ENCODE results near the gene SUCO. TPM values are rescaled to one million over a fixed set of nuclear protein-coding genes. Genes with fewer than 3 reads are reported as not detected.

SUCO gene
- polyA plus RNA-seq, 1 donor from 2014 or later, result 13.3 TPM

GRCh38 chr1:172647987-172648386, 115.0 kb downstream of the SUCO start:
- H3K9me3 Mint-ChIP-seq, result no peaks in the 10 kb centered on the region
- H3K4me3 Mint-ChIP-seq, result no peak overlapping the region
- peaks cover 5% of the 10 kb centered on the region for H3K27me3 Mint-ChIP-seq
- H3K27ac Mint-ChIP-seq, result no peak overlapping the region
- peaks cover 5 to 18% (median 13%) of the 10 kb centered on the region in 3 donors for H3K4me1 Mint-ChIP-seq
- peaks cover 3% of the 10 kb centered on the region for H3K36me3 Mint-ChIP-seq

- no peak overlapping the region for H3K4me3 Mint-ChIP-seq
- peaks cover 0 to 7% (median 0%) of the 10 kb centered on the region in 3 donors for H3K4me1 Mint-ChIP-seq
- no peak overlapping the region for H3K27ac Mint-ChIP-seq
- H3K9me3 Mint-ChIP-seq, result no peaks in the 10 kb centered on the region
- peaks cover 4% of the 10 kb centered on the region for H3K27me3 Mint-ChIP-seq
- peaks cover 3% of the 10 kb centered on the region for H3K36me3 Mint-ChIP-seq
Observed at GRCh38 chr1:172650474-172651193, 117.7 kb downstream of the SUCO start.

- H3K27ac Mint-ChIP-seq, result no peak overlapping the region
- no peaks in the 10 kb centered on the region for H3K4me1 Mint-ChIP-seq
- no peaks in the 10 kb centered on the region for H3K9me3 Mint-ChIP-seq
- H3K4me3 Mint-ChIP-seq, result no peak overlapping the region
- H3K36me3 Mint-ChIP-seq, result peaks cover under 1% of the 10 kb centered on the region
- peaks cover 4% of the 10 kb centered on the region for H3K27me3 Mint-ChIP-seq
Observed at GRCh38 chr1:172653015-172653709, 120.2 kb downstream of the SUCO start.

- Mint-ChIP-seq H3K4me1 (no peaks in the 10 kb centered on the region), H3K4me3 (no peak overlapping the region), H3K36me3 (no peaks in the 10 kb centered on the region), H3K9me3 (no peaks in the 10 kb centered on the region), H3K27me3 (peaks cover 4% of the 10 kb centered on the region), H3K27ac (no peak overlapping the region)
Observed at GRCh38 chr1:172654535-172654934, 121.6 kb downstream of the SUCO start.

- Mint-ChIP-seq H3K9me3 (no peaks in the 10 kb centered on the region), H3K36me3 (no peaks in the 10 kb centered on the region), H3K4me3 (peak overlapping the region in 1 of 4 donors; percentile 4), H3K27me3 (peaks cover 4% of the 10 kb centered on the region), H3K27ac (no peak overlapping the region), H3K4me1 (no peaks in the 10 kb centered on the region)
Observed at GRCh38 chr1:172656576-172656975, 123.6 kb downstream of the SUCO start.

DNA sequence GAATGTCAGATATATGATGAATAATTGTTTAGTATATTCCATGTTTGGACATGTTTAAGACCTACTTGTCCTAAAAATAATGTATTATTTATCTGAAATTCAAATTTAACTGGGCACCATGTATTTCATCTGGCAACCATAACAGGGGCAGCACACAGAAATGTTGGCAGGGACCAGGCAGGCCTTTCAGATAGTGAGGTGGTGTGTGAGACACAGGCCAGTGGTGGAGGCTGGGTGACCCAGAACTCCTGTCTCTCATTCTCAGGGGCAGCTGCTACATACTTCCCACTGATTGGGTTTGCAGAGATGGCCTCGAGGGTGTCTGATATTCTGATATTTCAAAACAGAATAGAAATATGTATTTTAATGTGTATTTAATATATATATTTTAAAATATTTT, 124.6 kb downstream of the SUCO start:
- Mint-ChIP-seq H3K4me1 (peaks cover under 1 to 3% (median 2%) of the 10 kb centered on the region in 3 donors), H3K27me3 (peaks cover 4% of the 10 kb centered on the region), H3K9me3 (no peaks in the 10 kb centered on the region), H3K27ac (no peak overlapping the region), H3K4me3 (no peak overlapping the region), H3K36me3 (no peaks in the 10 kb centered on the region)

DNA sequence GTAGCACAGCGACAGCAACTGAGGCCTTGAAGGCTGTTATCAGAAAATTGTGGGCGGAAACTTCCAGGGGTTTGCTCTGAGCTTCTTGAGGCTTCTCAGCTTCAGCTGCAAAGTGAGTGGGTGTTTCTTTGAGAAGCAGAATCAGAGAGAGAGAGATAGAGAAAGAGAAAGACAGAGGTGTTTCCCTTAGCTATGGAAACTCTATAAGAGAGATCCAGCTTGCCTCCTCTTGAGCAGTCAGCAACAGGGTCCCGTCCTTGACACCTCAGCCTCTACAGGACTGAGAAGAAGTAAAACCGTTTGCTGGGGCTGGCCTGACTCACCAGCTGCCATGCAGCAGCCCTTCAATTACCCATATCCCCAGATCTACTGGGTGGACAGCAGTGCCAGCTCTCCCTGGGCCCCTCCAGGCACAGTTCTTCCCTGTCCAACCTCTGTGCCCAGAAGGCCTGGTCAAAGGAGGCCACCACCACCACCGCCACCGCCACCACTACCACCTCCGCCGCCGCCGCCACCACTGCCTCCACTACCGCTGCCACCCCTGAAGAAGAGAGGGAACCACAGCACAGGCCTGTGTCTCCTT, 126.0 kb downstream of the SUCO start, which contains the start of gene FASLG:
Gene FASLG, plus strand, starts transcription at position 233 of the 583 bp plus-strand sequence. Its CDS starts 99 bp downstream, at position 332.
- H3K4me1 Mint-ChIP-seq, result peaks cover 6 to 10% (median 6%) of the 10 kb centered on the region in 3 donors
- no peaks in the 10 kb centered on the region for H3K36me3 Mint-ChIP-seq
- H3K27me3 Mint-ChIP-seq, result no peaks in the 10 kb centered on the region
- peak within 1 kb of the TSS in 1 of 3 donors; percentile 84 for H3K27ac Mint-ChIP-seq
- H3K4me3 Mint-ChIP-seq, result peak within 1 kb of the TSS in 3 of 4 donors; percentile 8 to 89 (median 56)
- peaks cover 0 to 2% (median 0%) of the 10 kb centered on the region in 3 donors for H3K9me3 Mint-ChIP-seq

GRCh38 chr1:172661107-172661506, 128.2 kb downstream of the SUCO start:
- Mint-ChIP-seq H3K27me3 (no peaks in the 10 kb centered on the region), H3K4me3 (peak overlapping the region in 1 of 4 donors; percentile 48)

More at GRCh38 chr1:172661107-172661506, 128.2 kb downstream of the SUCO start:
- peaks cover 6 to 10% (median 6%) of the 10 kb centered on the region in 3 donors for H3K4me1 Mint-ChIP-seq
- no peak overlapping the region for H3K27ac Mint-ChIP-seq
- H3K9me3 Mint-ChIP-seq, result peaks cover 0 to 2% (median 0%) of the 10 kb centered on the region in 3 donors
- H3K36me3 Mint-ChIP-seq, result no peaks in the 10 kb centered on the region

Other genes with a start within 250 kb of the SUCO start
- gene C1orf105, start 112.5 kb upstream of the SUCO start, polyA plus RNA-seq, result not detected
- 79.0 TPM for gene PIGC, start 89.1 kb upstream of the SUCO start, polyA plus RNA-seq
- gene FASLG, start 126.0 kb downstream of the SUCO start, polyA plus RNA-seq, result 0.63 TPM

Measured in IgD-negative memory B cell (primary cell).